AG04450 (cell line): Measurements from ENCODE around the gene HTR3A. TPM values are rescaled to one million over a fixed set of nuclear protein-coding genes. Genes with fewer than 3 reads are reported as not detected.

Source experiments
- CTCF ChIA-PET: fragments of 300-600, 350-600 bp; formaldehyde crosslinking; extraction: SDS; loops from one replicate; lab custom pipeline; 2022; ENCODE audit warnings: antibody characterized with exemption, inconsistent platforms; lab: Charles Lee
- POLR2A ChIA-PET: fragments of 350-600 bp; formaldehyde crosslinking; extraction: SDS; loops from one replicate; lab custom pipeline; 2021; ENCODE audit warnings: antibody characterized with exemption, inconsistent platforms; lab: Yijun Ruan, JAX
- DNase-seq: peaks from one replicate; pipeline ENCODE4 v3.0.0-alpha.2; 2011; ENCODE audit warnings: low read depth, low spot score
- H3K27ac ChIP-seq: one replicate; pipeline ENCODE4 v1.5.1; 2012; ENCODE audit warnings: low read depth, low read length, control low read depth
- H3K27me3 ChIP-seq: one replicate; pipeline ENCODE4 v1.6.0; 2012; ENCODE audit warnings: low read length; ENCODE audit not compliant: control insufficient read depth, insufficient read depth
- H3K4me3 ChIP-seq: 2 replicates; pipeline ENCODE4 v1.5.1; 2011; ENCODE audit warnings: mild to moderate bottlenecking, low read depth, low read length, control low read depth
- H3K9me3 ChIP-seq: 2 replicates; pipeline ENCODE4 v1.5.1; 2012; ENCODE audit warnings: low read length; ENCODE audit not compliant: control insufficient read depth, insufficient read depth
- polyA plus RNA-seq: library from polyadenylated mRNA; depleted of rRNA; stranded (reverse); fragments of >200 nt; gene quantifications from 2 replicates; pipeline ENCODE4 v1.2.3, GENCODE V29; 2011
- TF ChIP-seq, protein P1 (sequence below): IDR thresholded peaks from 2 replicates; pipeline ENCODE4 v1.5.1; 2011; ENCODE audit warnings: low read depth, low read length, control low read depth, inconsistent platforms

Gene HTR3A
- polyA plus RNA-seq, 1 experiment = not detected

DNA sequence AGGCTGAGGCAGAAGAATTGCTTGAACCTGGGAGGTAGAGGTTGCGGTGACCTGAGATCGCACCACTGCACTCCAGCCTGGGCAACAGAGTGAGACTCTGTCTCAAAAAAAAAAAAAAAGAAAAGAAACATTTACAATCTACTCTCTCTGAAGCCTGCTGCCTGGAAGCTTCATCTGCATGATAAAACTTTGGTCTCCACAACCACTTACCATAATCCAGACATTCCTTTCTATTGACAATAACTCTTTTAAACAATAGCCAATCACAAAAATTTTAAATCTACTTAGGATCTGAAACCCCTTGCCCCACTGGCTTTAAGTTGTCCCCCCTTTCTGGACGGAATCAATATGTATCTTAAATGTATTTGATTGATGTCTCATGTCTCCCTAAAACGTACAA is 25.0 kb upstream of the HTR3A start:
- no peaks in the 10 kb centered on the region for H3K27me3 ChIP-seq
- no peak overlapping the region for H3K27ac ChIP-seq
- no peak overlapping the region for H3K4me3 ChIP-seq
- no peaks in the 10 kb centered on the region for H3K9me3 ChIP-seq
- DNase-seq = no peak
- ChIA-PET CTCF (no interaction called here), POLR2A (no interaction called here)
- TF ChIP-seq, protein P1, sequence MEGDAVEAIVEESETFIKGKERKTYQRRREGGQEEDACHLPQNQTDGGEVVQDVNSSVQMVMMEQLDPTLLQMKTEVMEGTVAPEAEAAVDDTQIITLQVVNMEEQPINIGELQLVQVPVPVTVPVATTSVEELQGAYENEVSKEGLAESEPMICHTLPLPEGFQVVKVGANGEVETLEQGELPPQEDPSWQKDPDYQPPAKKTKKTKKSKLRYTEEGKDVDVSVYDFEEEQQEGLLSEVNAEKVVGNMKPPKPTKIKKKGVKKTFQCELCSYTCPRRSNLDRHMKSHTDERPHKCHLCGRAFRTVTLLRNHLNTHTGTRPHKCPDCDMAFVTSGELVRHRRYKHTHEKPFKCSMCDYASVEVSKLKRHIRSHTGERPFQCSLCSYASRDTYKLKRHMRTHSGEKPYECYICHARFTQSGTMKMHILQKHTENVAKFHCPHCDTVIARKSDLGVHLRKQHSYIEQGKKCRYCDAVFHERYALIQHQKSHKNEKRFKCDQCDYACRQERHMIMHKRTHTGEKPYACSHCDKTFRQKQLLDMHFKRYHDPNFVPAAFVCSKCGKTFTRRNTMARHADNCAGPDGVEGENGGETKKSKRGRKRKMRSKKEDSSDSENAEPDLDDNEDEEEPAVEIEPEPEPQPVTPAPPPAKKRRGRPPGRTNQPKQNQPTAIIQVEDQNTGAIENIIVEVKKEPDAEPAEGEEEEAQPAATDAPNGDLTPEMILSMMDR = no peak

DNA sequence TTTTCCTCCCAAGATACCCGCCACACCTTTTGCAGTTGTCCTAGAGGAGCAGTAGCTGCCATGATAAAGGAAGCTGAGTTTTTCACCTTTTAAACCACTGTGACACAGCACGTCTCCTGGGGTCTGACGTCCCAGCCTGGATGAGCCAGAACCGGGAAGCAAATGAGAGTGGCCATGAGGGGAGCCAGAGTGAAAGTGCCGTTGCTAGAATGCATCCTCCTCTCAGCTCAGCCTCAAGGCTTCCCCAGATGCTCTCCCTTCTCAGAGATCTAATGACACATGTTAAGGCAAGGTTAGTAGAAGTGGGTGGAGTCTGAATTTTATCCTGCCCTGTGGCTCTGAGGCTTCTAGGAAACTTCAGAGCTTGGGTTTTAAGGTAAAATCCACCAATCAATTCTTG is 23.4 kb upstream of the HTR3A start:
- Histone ChIP-seq H3K4me3 (no peak overlapping the region), H3K27me3 (no peaks in the 10 kb centered on the region), H3K9me3 (no peaks in the 10 kb centered on the region), H3K27ac (no peak overlapping the region)
- TF ChIP-seq, protein P1 = no peak
- ChIA-PET POLR2A (no interaction called here), CTCF (no interaction called here)
- no peak for DNase-seq

DNA sequence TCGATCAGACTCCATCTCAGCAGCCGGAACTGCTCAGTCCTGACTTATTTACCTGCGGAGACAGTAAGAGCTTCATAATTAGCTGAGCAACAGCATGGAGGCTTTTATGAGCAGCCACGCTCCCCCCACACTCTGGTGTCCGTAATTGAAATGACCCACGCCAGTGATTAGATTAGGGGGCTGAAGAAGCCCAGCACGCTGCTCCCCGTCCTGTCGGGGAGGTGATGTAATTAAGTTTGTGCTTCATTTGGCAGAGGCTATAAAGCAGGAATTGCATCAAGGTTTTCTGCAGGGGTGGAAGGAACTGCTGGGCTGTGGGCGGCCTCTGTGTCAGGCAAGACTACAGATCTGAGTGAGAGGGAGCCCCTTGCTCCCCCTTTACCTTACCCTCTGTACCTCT is 22.8 kb upstream of the HTR3A start:
- TF ChIP-seq, protein P1 = no peak
- CTCF ChIA-PET = no interaction called here
- no peaks in the 10 kb centered on the region for H3K9me3 ChIP-seq
- H3K4me3 ChIP-seq = no peak overlapping the region
- H3K27ac ChIP-seq = no peak overlapping the region
- POLR2A ChIA-PET = no interaction called here
- no peak for DNase-seq
- H3K27me3 ChIP-seq = no peaks in the 10 kb centered on the region

DNA sequence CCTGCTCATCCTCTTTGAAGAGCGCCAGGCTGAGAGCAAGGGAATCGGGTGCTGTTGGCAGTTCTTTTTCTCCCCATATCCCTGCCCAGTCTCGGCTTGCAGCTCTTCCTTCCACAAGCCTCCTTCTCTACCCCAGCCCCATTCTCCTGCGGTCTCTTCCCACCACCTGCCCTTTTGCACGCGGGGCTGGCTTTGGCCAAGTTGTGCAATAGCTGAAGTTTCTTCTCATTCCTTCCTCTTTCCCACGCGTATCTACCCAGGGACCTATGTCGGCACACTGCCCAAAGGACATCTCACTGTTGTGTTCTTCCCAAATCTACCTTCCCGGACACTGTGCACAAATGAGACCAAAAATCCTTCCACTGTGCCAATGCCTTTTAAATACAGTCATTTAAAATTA is 22.3 kb upstream of the HTR3A start:
- Histone ChIP-seq H3K4me3 (no peak overlapping the region), H3K9me3 (no peaks in the 10 kb centered on the region), H3K27ac (no peak overlapping the region), H3K27me3 (no peaks in the 10 kb centered on the region)
- TF ChIP-seq, protein P1 = no peak
- POLR2A ChIA-PET = no interaction called here
- DNase-seq = no peak
- CTCF ChIA-PET = no interaction called here

DNA sequence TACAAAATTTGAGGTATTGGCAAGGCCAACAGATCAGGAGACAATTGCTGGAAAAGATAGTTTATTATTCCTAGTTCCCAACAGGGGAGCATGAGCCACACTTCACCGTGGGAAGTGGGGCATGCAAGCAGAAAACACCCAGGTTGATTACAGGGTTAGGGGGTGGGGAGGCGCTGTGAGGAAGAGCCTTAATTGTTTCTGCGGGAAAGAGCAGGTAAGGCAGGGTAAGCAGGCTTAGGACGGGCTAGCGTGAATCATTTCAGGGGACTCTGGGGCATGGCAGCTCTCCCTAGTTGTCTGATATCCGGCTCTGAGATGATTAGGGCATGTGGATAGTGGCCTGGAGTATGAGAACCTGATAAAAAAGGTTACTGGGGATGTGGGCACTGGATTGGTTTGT is 20.7 kb upstream of the HTR3A start:
- DNase-seq = no peak
- Histone ChIP-seq H3K27ac (no peak overlapping the region), H3K27me3 (no peaks in the 10 kb centered on the region), H3K9me3 (no peaks in the 10 kb centered on the region), H3K4me3 (no peak overlapping the region)
- CTCF ChIA-PET = interaction anchor here (0.5 kb wide), 1 partner anchor 59 kb away, joined by 6 read pairs; no protein-coding TSS in a partner anchor
- POLR2A ChIA-PET = no interaction called here
- TF ChIP-seq, protein P1 = no peak
